NCI-H2107 treated with DMSO at 0.1 percent for 48 hours (cell line): ENCODE measurements around the gene LLGL2.
"Not testable (repeated sequence)": the region's sequence is repeated elsewhere in the genome, so short reads cannot be mapped to it uniquely, and the experiment has no call there.

Source experiments
- DNase-seq: peaks from one replicate; lab custom pipeline; 2025; ENCODE audit not compliant: unreplicated experiment; lab: John Stamatoyannopoulos, UW

Gene LLGL2

GRCh38 chr17:75520413-75520812, 5.1 kb upstream of the LLGL2 start:
- not testable (repeated sequence) for DNase-seq

- DNase-seq, result no peak
These were observed 4.2 kb upstream of the LLGL2 start for GRCh38 chr17:75521290-75521689.

- DNase-seq, result no peak
These were observed 3.4 kb upstream of the LLGL2 start for GRCh38 chr17:75521951-75522727.

- DNase-seq, result no peak
These were observed 1.9 kb upstream of the LLGL2 start for GRCh38 chr17:75523647-75524046.

- DNase-seq, result no peak
These were observed 1.1 kb upstream of the LLGL2 start for GRCh38 chr17:75524269-75524969.

GRCh38 chr17:75525806-75526554, 483 bp downstream of the LLGL2 start:
- no peak for DNase-seq

GRCh38 chr17:75526555-75527270, 1.2 kb downstream of the LLGL2 start:
- no peak for DNase-seq

- DNase-seq, result no peak
These were observed 5.6 kb downstream of the LLGL2 start for GRCh38 chr17:75530837-75531720.

- no peak for DNase-seq
These were observed 6.2 kb downstream of the LLGL2 start for GRCh38 chr17:75531721-75532072.

GRCh38 chr17:75535119-75535537, 9.6 kb downstream of the LLGL2 start:
- DNase-seq, result no peak

- no peak for DNase-seq
These were observed 10.4 kb downstream of the LLGL2 start for GRCh38 chr17:75535871-75536270.

- no peak for DNase-seq
These were observed 10.9 kb downstream of the LLGL2 start for GRCh38 chr17:75536366-75536765.

- DNase-seq, result no peak
These were observed 14.7 kb downstream of the LLGL2 start for GRCh38 chr17:75539967-75540729.

GRCh38 chr17:75540923-75541503, 15.5 kb downstream of the LLGL2 start:
- DNase-seq, result no peak

GRCh38 chr17:75542229-75542628, 16.7 kb downstream of the LLGL2 start:
- no peak for DNase-seq

- no peak for DNase-seq
These were observed 17.3 kb downstream of the LLGL2 start for GRCh38 chr17:75542728-75543336.

GRCh38 chr17:75544250-75544649, 18.8 kb downstream of the LLGL2 start:
- no peak for DNase-seq

- no peak for DNase-seq
These were observed 20.7 kb downstream of the LLGL2 start for GRCh38 chr17:75546181-75546580.

- no peak for DNase-seq
These were observed 21.6 kb downstream of the LLGL2 start for GRCh38 chr17:75547091-75547490.
